ENCODE data around the gene HSF2BP. TPM values are rescaled to one million over a fixed set of nuclear protein-coding genes. Genes with fewer than 3 reads are reported as not detected.
"Not testable (repeated sequence)": the region's sequence is repeated elsewhere in the genome, so short reads cannot be mapped to it uniquely, and the experiment has no call there.

HSF2BP gene
- total RNA-seq, 4 donors from 2014 or later: 0.35 to 0.67 TPM; not detected in 2

DNA sequence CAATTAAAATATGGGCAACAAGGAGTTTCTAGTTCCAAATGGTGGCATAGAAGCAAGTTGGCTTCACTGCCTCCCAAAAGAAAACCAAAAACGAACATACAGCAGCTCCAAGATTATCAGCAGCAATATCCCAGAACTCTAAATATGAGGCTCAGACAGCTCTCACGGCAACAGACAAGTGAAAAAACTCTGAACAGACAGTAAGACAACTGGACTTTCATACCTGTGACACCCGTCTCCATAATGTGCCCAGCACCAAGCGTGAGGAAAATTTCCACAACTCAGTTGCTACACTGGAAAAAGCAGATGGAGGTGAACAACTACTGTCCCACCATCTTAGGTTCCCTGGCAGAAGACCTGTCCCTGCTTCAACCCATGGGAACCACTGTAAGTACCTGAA lies 39.9 kb downstream of the HSF2BP start:
- H3K27me3 ChIP-seq: no peaks in the 10 kb centered on the region
- no peak overlapping the region for H3K4me3 ChIP-seq
- H3K9me3 ChIP-seq: peaks cover 0 to 16% (median 0%) of the 10 kb centered on the region in 4 donors
- H3K27ac ChIP-seq: peak overlapping the region in 3 of 4 donors; percentile 32 to 88 (median 79)
- H3K36me3 ChIP-seq: no peaks in the 10 kb centered on the region
- no peaks in the 10 kb centered on the region for H3K4me1 ChIP-seq
- no peak for DNase-seq
- TF ChIP-seq CTCF (IDR thresholded peaks at IDR 0.05): no peak
- TF ChIP-seq POLR2A (IDR thresholded peaks at IDR 0.05): no peak

DNA sequence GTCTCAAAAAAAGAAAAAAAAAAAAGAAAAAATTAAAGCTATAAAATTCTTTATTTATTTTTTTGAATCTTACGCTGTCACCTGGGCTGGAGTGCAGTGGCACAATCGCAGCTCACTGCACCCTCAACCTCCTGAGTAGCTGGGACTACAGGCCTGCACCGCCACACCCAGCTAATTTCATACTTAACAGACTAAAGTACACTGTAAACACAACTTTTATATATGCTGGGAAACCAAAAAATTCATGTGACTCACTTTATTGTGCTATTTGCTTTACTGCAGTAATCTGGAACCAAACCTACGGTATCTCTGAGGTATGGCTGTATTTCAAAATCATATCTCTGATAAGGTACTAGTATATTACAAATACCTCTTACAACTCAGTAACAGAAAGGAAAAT lies 40.3 kb downstream of the HSF2BP start:
- Histone ChIP-seq H3K27ac (peak overlapping the region in 3 of 4 donors; percentile 32 to 88 (median 79)), H3K27me3 (no peaks in the 10 kb centered on the region)

GRCh38 chr21:43616861-43617260 lies 42.4 kb downstream of the HSF2BP start:
- H3K9me3 ChIP-seq: peaks cover 0 to 16% (median 0%) of the 10 kb centered on the region in 4 donors
- H3K27ac ChIP-seq, H3K4me3 ChIP-seq, H3K36me3 ChIP-seq, H3K27me3 ChIP-seq, DNase-seq, H3K4me1 ChIP-seq: not testable (repeated sequence)

More for the DNA sequence above, 40.3 kb downstream of the HSF2BP start:
- Histone ChIP-seq H3K4me3 (no peak overlapping the region), H3K9me3 (peaks cover 0 to 16% (median 0%) of the 10 kb centered on the region in 4 donors), H3K4me1 (no peaks in the 10 kb centered on the region), H3K36me3 (no peaks in the 10 kb centered on the region)
- TF ChIP-seq POLR2A (IDR thresholded peaks at IDR 0.05) (peak in 1 of 2 donors; percentile 59), CTCF (IDR thresholded peaks at IDR 0.05) (peak in 1 of 6 experiments; percentile 7)
- peak in 2 of 3 donors; percentile 68 to 80 for DNase-seq

- no peak overlapping the region for H3K4me3 ChIP-seq
- peaks cover 0 to 14% (median under 1%) of the 10 kb centered on the region in 4 donors for H3K4me1 ChIP-seq
- no peak for DNase-seq
- no peaks in the 10 kb centered on the region for H3K27me3 ChIP-seq
- H3K9me3 ChIP-seq: peaks cover 0 to 2% (median 0%) of the 10 kb centered on the region in 4 donors
- no peak overlapping the region for H3K27ac ChIP-seq
- H3K36me3 ChIP-seq: no peaks in the 10 kb centered on the region
- TF ChIP-seq CTCF (IDR thresholded peaks at IDR 0.05) (no peak), POLR2A (IDR thresholded peaks at IDR 0.05) (no peak)
Observed at GRCh38 chr21:43614839-43615238, 44.4 kb downstream of the HSF2BP start.

DNA sequence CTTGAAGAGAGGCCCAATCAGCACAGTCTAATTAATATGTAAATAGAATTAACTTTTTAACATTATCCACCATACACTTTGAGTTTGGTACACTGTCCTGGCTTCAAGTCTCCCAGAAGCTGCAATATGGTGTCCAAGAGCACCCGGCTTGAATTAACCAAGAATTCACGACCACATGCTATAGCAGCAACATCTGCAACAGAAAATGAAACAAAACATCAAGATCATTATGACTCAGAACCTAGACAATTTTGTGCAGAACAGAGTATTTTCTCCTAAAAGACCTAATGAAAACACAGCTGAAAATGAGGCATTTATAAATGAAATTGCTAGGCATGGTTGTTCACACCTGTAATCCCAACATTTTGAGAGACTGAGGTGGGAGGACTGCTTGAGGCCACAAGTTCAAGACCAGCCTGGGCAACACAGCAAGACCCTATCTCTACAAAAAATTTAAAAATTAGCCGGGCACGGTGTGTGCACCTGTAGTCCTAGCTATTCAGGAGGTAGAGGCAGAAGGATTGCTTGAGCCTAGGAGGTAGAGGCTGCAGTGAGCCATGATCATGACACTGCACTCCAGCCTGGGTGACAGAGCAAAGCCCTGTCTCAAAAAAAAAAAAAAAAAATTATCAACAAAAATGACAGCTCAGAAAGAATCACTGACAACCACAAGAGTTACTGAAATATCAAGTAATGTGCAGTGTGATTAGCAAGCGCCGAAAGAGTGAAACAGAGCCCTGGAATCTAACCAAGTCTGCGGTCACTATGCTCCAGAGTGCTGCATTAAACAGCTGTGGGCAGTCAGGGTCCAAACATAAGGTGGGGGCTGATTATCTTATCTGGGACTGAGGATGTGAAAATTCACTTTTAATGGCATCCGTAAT lies 45.3 kb downstream of the HSF2BP start:
- Histone ChIP-seq H3K36me3 (no peaks in the 10 kb centered on the region), H3K9me3 (no peaks in the 10 kb centered on the region), H3K4me3 (no peak overlapping the region), H3K27ac (no peak overlapping the region), H3K4me1 (peaks cover 0 to 21% (median 3%) of the 10 kb centered on the region in 4 donors), H3K27me3 (no peaks in the 10 kb centered on the region)
- DNase-seq: no peak
- TF ChIP-seq CTCF (IDR thresholded peaks at IDR 0.05): no peak
- no peak for TF ChIP-seq POLR2A (IDR thresholded peaks at IDR 0.05)
